ENCODE results near the gene RAF1.
"Not testable (repeated sequence)": the region's sequence is repeated elsewhere in the genome, so short reads cannot be mapped to it uniquely, and the experiment has no call there.

Gene RAF1

DNA sequence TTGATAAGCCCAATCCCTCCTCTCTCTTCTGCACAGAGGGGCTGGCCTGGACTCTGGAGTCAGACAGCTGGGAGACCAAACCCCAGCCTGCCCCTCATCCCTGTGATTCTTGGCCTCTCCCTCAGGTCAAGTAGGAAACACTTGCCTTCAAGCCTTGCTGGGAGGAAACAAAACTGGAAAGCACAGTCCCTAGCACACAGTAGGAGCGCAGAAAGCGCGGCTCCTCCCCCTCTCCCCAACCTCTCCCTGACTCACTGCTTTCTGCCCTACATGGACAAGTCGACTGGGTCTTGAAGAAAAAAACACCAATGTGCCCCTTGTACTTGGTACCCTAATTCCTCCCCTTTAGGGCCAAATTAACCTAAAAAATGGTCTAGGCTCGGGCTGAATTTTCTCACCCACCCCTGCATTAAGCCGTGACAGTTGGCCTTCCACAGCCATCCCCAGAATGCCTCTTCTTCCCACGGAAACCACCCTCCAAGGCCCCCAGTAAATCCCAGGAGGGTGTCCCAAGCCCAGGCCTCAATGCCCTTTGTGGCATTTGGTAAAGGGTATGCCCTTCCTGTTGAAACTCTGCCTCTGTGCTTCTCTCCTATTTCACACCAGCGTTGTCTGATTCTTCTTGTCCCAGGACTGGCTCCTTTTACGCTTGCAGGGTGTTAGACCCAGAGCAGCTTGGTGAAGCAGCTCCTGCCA is 11.3 kb upstream of the RAF1 start:
- no peak for DNase-seq

DNA sequence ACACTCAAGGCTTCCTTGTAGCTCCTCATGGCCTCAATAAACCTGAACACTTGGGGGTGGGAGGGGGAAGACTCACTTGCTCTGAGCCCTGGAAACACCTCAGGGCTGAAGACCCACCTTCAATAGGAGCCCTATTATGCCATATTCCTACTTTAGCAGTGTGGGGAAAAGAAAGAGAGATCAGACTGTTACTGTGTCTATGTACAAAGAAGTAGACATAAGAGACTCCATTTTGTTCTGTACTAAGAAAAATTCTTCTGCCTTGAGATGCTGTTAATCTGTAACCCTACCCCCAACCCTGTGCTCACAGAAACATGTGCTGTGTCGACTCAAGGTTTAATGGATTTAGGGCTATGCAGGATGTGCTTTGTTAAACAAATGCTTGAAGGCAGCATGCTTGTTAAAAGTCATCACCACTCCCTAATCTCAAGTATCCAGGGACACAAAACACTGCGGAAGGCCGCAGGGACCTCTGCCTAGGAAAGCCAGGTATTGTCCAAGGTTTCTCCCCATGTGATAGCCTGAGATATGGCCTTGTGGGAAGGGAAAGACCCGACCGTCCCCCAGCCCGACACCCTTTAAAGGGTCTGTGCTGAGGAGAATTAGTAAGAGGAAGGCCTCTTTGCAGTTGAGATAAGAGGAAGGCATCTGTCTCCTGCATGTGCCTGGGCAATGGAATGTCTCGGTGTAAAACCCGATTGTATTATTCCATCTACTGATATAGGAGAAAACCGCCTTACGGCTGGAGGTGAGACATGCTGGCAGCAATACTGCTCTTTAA is 10.2 kb upstream of the RAF1 start:
- not testable (repeated sequence) for DNase-seq

DNA sequence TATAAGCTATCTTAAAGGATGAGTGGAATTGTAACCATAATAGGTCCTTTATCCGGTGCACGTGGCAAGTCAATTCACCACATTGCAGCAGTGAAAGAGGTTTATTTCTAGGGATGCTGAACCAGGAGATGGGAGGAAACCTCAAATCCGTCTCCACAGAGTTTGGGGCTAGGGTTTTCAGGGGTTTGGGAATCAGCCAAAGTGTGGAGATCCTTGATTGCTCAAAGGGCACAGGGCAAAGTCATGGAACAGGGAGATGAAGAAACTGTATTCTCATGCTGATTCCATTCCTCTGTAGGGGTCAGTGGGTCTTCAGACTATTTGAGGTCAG is 7.2 kb upstream of the RAF1 start:
- DNase-seq = no peak

DNA sequence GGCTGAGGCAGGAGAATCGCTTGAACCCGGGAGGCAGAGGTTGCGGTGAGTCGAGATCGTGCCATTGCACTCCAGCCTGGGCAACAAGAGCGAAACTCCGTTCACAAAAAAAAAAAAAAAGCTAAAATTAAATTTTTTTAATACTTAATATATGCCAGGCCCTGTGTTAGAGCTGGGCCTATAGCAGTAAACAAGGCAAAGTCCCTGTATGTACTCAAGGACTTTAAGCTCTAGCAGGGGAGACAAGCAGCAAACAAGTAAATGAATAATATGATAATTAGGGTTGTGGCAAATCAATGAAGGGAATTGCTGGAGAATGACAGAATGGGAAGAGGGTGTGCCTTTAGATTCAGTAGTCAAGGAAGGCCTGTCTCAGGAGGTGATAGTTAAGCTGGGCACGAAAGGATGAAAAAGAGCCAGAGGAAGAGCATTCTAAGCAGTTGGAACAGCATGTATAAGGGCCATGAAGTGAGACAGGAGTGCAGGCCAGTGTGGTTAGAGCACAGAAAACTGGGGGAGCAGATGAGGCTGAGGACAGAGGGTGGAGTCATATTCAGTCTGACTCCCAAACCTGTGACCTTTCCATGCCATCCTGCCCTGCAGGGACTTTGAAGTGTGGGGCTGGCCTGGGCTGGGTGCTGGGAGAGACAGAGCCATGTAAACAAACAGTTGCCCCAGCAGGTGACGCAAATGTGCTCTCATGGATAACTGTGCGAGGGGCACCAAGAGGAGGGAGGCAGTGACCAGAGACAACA is 6.6 kb upstream of the RAF1 start:
- no peak for DNase-seq

DNA sequence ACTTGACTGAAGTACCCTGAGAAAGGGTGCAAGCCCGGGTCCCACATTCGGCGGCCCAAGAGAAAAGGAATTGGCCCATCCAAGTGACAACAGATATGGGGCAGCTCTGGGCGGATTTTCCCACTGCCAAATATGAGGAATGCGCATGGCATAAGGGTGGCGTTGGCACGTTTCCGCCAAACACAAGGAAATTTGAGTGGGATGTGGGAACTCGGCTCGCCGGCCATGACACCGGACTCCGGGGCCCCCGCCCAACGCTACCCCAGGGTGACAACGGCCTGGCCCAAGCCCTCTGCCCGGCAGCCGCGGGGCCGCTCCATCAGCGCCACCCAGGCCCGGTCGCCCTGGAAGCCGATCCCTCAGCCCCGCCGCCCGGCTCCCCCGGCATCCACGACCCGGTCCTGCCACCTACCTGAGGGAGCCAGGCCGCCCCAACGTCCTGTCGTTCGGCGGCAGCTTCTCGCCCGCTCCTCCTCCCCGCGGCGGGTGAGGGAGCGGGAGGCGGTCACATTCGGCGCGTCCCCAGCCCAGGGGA is 449 bp downstream of the RAF1 start:
- peak; percentile 2 for DNase-seq

DNA sequence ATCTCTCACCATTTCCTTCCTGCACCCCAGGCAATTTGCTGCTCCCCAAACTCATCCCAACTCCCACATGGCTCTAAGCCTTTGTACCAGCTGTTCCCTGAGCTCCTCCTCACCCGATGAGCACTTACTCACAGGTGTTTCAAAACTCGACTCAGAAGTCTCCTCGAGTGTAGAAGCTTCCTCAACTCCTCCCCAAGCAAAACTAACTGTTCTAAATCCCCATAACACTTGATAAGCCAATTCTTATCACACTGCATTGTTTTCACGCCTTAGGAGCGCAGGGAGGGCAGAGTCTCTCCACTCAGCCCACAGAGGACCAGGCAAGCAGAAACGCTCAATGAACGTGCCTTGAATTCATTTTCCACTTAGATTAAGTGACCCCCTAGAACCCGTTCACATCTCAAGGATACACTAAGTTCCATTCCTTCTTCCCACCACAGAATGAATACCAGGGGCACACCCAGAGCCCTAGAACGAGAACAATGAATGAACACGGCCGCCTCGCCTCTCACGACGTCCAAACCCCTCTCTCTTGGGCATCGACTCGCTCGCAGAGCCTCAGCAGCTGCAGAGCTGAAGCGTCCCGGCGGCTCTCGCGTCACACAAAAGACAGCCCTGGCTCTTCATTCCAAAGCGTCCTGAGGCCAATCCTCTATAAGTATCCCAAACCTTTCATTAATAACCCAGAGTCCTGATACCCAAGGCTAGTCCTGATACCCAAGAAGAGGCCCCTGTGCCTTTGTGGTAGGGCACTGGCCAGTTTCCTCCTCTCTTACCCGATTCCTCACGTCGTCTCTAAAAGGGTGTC is 1.1 kb downstream of the RAF1 start:
- DNase-seq = no peak

DNA sequence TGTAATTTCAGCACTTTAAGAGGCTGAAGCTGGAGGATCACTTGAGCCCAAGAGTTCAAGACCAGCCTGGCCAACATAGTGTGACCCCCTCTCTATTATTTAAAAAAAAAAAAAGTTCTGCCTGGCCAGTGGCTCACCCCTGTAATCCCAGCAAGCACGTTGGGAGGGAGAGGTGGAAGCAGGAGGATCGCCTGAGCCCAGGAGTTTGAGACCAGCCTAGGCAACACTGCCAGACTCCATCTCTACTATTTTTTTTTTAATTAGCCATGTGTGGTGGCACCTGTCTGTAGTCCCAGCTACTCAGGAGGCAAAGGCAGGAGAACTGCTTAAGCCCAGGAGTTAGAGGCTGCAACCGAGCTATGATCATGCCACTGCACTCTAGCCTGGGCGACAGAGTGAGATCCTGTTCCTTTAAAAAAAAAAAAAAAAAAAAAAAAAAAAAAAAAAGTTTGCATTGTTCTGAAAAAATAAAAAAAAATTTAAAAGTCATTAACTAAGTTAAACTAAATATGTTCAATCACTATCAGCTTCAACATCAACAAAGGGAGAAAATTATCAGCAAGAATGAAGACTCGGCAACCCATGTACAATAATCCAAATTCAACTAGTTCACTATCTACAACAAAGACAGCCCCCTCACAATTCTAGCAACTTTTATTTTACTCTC is 1.9 kb downstream of the RAF1 start:
- no peak for DNase-seq

DNA sequence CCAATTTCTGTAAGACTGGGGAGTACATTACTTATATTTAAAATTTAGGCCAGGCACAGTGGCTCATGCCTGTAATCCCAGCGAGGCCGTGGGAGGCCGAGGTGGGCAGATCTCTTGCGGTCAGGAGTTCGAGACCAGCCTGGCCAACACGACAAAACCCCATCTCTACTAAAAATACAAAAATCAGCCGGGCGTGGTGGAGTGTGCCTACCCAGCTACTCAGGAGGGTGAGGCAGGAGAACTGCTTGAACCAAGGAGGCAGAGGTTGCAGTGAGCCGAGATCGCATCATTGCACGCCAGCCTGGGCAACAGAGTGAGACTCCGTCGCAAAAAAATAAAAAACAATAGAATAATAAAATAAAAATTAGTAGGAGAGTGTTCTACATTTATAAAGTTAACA is 2.5 kb downstream of the RAF1 start:
- not testable (repeated sequence) for DNase-seq

DNA sequence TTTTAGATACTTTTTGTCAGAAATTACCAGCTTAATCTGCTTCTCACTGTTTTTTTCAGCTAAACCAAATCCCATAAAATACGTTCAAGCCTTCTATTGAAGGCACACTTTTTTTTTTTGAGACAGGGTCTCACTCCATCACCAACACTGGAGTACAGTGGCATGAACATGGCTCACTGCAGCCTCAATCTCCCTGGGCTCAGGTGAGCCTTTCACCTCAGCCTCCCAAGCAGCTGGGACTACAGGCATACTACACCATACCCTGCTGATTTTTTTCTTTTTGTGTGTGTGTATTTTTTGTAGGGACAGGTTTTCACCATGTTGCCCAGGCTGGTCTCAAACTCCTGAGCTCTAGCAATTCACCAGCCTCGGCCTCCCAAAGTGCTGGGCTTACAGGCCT is 3.7 kb downstream of the RAF1 start:
- DNase-seq = no peak

DNA sequence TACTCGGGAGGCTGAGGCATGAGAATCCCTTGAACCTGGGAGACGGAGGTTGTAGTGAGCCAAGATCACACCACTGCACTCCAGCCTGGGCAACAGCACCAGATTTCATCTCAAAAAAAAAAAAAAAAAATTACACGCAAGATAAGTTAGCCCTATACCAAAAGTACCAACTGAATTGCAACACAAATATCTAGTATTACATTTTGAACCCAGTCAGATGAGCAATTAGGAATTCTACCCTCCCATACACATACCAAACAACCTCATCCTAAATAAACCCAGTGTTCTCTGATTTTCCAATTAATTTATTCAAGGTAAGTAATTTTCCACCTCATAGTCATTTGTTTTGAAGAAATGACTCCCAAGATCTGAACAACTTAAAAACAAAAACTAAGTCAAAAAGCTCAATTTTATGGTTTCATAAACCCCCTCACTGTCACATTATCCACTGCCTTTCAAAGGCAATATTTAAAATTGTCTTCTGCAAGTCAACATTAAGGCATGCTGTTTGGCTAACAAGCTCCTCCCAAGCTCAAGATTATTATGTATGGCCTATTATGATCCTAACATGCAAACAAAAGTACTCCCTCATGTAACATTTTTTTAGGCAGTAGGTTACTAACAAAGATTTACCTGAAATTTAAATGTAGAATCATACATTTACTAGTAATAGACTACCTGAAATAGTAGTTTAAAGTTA is 4.5 kb downstream of the RAF1 start:
- DNase-seq = no peak

DNA sequence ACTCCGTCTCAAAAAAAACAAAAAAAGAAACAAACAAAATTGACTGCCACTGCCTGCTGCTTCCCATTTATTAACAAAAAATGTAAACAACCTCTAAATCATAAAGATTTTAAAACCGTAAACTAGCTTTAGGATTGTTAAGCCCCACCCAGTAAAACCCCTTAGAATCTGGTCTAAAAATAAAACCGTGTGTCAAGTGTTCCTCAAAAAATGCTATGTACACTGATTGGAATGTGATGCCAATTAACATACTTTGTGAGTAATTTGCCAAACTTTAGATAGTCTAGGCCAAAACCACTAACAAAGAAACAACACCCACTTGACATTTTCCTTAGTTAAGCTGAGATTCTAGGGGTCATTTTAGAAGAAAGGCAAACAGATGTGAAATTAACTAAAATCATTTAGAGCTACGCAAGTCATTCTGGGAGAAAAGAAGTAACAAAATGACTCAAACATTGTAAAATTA is 5.3 kb downstream of the RAF1 start:
- DNase-seq = no peak

DNA sequence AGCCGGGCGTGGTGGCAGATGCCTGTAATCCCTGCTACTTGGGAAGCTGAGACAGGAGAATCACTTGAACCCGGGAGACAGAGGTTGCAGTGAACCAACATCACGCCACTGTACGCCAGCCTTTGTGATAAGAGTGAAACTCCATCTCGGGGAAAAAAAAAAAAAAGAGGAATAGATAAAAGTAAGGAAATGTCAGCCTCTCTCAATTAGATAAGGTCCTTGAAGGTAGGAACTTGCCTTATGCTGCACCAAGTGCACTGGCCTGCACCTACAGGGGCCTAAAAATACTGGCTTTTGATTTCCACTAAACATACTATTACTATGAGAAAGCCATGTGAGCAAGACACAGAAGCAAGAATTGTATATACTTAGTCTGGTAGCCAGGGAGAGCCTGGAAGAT is 7.1 kb downstream of the RAF1 start:
- DNase-seq = no peak

DNA sequence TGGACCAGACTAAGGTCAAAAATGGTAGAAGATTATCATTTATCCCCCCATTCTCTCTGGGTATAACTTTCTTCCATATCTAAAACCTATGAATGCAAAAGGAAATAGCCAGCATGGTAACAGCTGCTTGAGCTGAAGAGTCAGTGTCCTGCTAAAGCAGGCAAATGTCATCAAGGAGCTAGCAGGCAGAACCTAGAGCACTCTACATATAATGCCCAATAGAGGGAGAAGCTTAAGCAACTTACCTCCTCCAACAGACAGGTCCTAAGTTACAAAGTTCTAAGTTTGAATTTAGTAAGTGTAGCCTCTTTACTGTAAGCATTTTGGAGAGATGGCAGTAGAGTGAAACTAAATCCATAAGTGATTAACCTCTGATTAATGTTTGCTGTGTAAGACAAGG is 7.7 kb downstream of the RAF1 start:
- DNase-seq = no peak

DNA sequence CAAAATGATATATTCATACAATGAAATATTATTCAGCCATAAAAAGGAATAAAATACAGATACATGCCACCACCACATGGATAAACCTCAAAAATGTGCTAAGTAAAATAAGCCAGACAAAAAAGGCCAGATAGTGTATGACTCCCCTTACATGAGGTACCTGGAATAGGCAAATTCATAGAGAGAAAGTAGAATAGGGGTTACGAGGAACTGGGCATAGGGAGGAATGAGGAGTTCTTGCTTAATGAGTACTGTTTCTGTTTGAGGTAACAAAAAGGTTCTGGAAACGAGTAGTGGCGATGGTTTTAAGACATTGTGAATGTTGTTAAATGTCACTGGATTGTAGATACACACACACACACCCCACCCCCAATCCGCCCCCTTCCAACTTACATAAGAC is 8.2 kb downstream of the RAF1 start:
- DNase-seq = no peak

DNA sequence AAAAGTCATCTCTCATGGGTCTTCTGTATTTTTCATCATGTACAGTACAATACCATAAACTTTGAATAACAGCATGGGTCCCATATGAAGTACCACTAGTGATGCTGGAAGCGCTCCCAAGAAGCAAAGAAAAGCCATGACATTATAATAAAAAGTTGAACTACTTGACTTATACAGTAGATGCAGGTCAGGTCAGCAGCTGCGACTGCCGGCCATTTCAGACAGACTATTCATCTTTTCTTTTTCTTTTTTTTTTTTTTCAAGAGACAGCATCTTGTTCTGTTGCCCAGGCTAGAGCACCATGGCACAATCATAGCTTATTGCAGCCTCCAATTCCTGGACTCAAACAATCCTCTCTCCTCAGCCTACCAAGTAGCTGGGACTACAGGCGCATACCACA is 10.2 kb downstream of the RAF1 start:
- no peak for DNase-seq

DNA sequence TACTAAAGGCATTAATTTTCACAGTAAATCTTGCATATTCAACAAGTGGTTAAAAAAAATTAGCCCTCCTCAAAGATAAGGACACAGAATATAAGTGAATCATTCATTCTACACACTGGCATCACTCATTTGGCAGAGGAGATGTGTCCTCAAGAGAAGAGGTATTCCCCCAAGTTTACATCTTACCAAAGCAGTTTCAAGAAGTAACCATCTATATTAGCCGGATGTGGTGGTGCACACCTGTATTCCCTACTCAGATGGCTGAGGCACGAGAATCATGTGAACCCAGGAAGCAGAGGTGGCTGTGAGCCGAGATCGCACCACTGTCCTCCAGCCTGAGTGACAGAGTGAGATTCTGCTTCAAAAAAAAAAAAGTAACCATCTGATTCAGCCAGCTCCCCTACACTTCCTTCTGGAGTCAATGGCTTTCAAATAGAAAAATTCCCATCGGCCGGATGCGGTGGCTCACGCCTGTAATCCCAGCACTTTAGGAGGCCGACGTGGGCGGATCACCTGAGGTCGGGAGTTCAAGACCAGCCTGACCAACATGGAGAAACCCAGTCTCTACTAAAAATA is 15.4 kb downstream of the RAF1 start:
- DNase-seq = no peak

DNA sequence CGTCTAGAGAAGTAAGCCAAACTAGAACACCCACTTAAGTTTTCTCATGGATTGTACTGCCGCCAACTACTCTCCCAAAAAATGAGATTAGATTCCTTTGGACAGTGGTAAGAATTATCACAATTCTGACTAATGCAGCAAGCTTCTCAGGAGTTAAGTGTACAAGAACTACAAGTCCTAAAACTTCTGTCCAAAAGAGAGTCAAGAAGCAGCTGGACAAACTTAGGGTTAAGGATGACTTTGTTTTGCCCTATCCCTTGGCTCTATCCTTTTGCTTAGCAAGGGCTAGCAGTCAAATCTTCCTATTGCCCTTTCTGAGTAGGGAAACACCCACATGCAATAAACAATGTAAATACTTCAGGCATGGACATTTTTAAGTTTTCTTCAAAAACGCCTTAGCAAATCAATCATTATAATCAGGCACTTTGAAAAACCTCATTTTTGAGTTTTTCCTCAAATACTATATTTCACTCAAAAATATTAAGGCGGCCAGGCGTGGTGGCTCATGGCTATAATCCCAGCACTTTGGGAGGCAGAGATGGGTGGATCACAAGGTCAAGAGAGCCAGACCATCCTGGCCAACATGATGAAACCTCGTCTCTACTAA is 19.5 kb downstream of the RAF1 start:
- no peak for DNase-seq

DNA sequence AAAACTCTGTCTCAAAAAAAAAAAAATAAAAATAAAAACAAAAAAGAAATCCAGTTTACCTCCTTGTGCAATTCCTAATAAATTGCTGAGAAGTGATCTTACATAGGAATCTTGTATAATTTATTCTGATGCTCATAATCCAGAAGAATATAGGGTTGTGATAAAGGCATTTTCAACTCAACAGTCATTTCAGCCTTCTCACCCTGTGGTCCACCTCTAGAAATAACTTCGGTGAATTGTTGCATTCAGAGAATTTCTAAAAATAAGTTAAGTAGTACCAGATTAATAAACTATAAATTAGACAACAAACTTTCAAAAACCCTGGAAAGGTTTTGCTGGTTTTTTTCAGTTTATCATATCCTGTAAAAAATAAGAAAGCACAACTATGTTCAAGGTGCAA is 20.2 kb downstream of the RAF1 start:
- DNase-seq = no peak

DNA sequence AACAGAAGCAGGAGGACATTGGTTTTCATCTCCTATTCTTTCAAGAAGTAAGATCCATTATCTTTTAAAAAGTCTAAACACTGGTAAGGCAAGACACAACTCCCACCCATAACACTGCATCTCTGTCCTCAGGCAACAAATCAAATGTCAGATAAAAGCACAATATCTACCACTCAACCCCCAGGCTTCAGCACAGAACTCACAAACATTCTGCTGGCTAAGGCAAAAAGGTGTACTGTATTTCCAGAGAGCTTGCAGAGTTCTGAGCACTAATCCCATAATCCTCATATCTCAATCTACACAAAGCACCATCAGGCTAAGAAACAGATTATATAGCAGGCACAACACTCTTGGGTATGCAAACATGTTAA is 20.9 kb downstream of the RAF1 start:
- no peak for DNase-seq

DNA sequence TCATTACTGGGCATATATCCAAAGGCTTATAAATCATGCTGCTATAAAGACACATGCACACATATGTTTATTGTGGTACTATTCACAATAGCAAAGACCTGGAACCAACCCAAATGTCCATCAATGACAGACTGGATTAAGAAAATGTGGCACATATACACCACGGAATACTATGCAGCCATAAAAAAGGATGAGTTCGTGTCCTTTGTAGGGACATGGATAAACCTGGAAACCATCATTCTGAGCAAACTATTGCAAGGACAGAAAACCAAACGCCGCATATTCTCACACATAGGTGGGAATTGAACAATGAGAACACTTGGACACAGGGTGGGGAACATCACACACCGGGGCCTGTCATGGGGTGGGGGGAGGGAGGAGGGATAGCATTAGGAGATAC is 23.1 kb downstream of the RAF1 start:
- DNase-seq = not testable (repeated sequence)

DNA sequence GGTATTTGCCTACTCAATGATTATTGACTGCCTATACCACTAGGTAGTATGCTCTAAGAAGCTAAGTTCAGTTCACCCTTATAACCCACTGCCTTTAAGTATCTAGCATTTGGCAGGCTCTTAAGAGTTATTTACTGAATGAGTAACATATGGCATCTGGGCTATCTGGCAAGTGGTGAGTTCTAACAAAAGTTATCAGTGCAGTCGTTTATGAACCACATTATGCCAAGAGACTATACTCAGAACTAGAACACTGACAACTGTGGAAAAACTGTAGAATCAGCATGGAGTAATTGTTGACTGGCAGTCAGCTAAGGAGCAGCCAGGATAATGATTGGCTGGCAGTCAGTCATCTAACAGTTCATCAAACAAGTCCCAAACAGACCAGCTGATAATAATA is 25.8 kb downstream of the RAF1 start:
- peak; percentile 84 for DNase-seq
